ENCODE measurements around the gene IGSF3. TPM values are rescaled to one million over a fixed set of nuclear protein-coding genes. Genes with fewer than 3 reads are reported as not detected.

IGSF3 gene
- total and polyA plus RNA-seq, 10 of the 15 experiments (the other 5 are each of a cell fraction or from before 2014, with no cell fraction given) = 1.4 to 18.0 (median 9.6) TPM

DNA sequence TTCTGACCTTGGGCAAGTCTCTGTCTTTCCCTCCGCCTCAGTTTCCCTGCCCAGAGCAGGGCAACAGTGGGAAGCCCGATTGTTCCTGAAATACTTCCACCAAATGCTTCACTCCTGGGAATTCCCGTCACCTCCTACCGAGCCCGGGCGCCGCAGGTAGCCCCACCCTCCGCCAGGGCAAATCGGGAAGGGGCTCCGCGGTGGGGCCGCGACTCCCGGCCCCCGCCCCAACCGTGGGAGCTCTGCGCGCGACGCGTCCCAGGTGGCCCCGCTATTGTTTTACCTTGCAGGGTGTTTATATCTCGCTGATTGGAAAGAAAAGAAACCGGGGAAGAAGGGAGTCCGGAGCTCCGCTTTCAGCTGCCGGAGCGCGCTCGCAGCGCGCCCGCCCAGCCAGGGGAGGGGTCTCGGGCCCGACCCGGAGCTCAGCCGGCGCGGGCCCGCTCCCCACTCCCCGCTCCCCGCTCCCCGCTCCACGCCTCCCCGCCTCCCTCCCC lies 407 bp downstream of the IGSF3 start (continued):
- TF ChIP-seq, protein P1, sequence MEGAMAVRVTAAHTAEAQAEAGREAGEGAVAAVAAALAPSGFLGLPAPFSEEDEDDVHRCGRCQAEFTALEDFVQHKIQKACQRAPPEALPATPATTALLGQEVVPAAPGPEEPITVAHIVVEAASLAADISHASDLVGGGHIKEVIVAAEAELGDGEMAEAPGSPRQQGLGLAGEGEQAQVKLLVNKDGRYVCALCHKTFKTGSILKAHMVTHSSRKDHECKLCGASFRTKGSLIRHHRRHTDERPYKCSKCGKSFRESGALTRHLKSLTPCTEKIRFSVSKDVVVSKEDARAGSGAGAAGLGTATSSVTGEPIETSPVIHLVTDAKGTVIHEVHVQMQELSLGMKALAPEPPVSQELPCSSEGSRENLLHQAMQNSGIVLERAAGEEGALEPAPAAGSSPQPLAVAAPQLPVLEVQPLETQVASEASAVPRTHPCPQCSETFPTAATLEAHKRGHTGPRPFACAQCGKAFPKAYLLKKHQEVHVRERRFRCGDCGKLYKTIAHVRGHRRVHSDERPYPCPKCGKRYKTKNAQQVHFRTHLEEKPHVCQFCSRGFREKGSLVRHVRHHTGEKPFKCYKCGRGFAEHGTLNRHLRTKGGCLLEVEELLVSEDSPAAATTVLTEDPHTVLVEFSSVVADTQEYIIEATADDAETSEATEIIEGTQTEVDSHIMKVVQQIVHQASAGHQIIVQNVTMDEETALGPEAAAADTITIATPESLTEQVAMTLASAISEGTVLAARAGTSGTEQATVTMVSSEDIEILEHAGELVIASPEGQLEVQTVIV (IDR thresholded peaks at IDR 0.05; ENCODE audit: borderline replicate concordance, partially characterized antibody) = no peak
- TF ChIP-seq, protein P2, sequence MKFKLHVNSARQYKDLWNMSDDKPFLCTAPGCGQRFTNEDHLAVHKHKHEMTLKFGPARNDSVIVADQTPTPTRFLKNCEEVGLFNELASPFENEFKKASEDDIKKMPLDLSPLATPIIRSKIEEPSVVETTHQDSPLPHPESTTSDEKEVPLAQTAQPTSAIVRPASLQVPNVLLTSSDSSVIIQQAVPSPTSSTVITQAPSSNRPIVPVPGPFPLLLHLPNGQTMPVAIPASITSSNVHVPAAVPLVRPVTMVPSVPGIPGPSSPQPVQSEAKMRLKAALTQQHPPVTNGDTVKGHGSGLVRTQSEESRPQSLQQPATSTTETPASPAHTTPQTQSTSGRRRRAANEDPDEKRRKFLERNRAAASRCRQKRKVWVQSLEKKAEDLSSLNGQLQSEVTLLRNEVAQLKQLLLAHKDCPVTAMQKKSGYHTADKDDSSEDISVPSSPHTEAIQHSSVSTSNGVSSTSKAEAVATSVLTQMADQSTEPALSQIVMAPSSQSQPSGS (IDR thresholded peaks at IDR 0.05; ENCODE audit: low read length) = no peak
- TF ChIP-seq ZZZ3 (IDR thresholded peaks at IDR 0.05; ENCODE audit: control insufficient read depth, insufficient read length, low read depth) (no peak), DPF2 (IDR thresholded peaks at IDR 0.05) (no peak)

DNA sequence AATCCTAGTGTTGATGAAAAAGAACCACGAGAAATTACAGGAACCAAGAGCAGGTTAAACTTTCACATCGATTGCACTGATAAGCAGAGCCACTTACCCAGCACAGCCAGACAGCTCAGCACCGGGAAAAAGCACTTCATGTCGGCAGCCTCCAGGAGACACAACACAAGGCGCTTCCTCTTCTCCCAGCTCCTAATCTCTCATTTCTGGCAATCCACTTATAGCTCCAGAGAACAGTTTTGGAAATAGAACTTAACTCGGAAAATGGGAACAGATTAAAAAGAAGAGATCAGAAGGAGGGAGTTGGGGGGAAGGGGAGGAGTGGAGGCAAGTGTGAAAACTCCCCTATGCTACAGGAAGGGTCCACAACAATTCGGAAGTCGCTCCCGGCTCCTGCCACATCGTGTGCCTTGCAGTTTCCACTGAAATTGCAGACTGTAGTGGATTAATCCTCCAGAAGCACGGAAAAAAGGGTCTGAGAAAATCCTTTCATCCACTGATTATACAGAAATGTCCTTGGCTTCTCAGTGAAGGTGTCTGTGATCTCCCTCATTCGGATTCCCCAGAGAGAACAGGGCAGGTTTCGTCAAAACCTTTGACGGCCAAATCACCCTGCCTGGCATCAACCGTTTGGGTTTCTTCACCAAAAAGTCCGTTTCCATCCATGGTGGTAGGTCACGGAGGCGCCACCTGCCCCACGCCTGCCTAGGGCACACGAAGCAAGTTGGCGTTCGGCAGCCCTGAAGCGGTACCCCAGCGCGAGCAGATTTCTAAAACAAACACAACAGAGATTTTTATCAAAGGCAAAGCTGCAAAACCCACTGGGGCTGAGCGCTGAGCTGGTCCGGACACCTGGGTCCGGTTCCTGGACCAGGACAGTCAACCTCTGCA lies 1.1 kb downstream of the IGSF3 start:
- ChIA-PET SMC1A (ENCODE audit: uncharacterized antibody, unreplicated experiment) (interaction anchor here (0.7 to 2.4 kb wide), 7 partner anchors 13 to 514 kb away, joined by 3 to 8 read pairs (median 3); no protein-coding TSS in a partner anchor), CTCF (interaction anchor here (1.1 to 2.5 kb wide), 6 partner anchors 11 to 94 kb away, joined by 4 to 11 read pairs (median 5); no protein-coding TSS in a partner anchor), POLR2A (interaction anchor here (1.0 kb wide), 1 partner anchor 46 kb away, joined by 4 read pairs; no protein-coding TSS in a partner anchor), RAD21 (ENCODE audit: unreplicated experiment) (interaction anchor here (0.8 to 8.0 kb wide), 8 partner anchors 10 to 219 kb away, joined by 3 to 100 read pairs (median 3); partner anchors contain the start of gene CD58)
- DNase-seq (ENCODE audit: low read depth, low spot score) = no peak
- 21% methylated on average over 28 of the region's 28 CpGs for WGBS (ENCODE audit: insufficient coverage, insufficient replicate concordance, low lambda C conversion rate, missing lambda C conversion rate)
- Histone ChIP-seq H3K4me3 (peak overlapping the region; percentile 67; the same call in 1 of the 2 replicates), H3K36me3 (ENCODE audit: control insufficient read depth in 2 of 2, insufficient read depth in 2 of 2, low read length in 1 of 2) (no peaks in the 10 kb centered on the region), H3K27ac (ENCODE audit: control insufficient read depth, insufficient read depth) (no peak overlapping the region), H3K9ac (ENCODE audit: control insufficient read depth, insufficient read depth, low read length) (no peak overlapping the region), H3K9me3 (replicated peaks; ENCODE audit: control insufficient read depth, insufficient read depth, low read length) (no peaks in the 10 kb centered on the region), H2AFZ (ENCODE audit: control insufficient read depth, low read depth, low read length) (no peak overlapping the region), H4K20me1 (ENCODE audit: control insufficient read depth, insufficient read depth) (no peaks in the 10 kb centered on the region), H3K27me3 (replicated peaks in 1 of 2; ENCODE audit: control insufficient read depth in 2 of 2, insufficient read depth in 2 of 2, low read length in 1 of 2) (peaks cover 0 to 12% of the 10 kb centered on the region in 2 experiments; a peak in 2 of 4 replicates), H3K79me2 (ENCODE audit: control insufficient read depth, insufficient read depth, low read length) (no peaks in the 10 kb centered on the region), H3K4me2 (ENCODE audit: control insufficient read depth, insufficient read depth) (peak overlapping the region; percentile 48), H3K4me1 (ENCODE audit: control insufficient read depth, insufficient read depth, low read length) (no peaks in the 10 kb centered on the region)
- FAIRE-seq = no peak
- intact Hi-C loops (cut with micrococcal nuclease; ENCODE audit: unreplicated experiment) = no loop called here
- in situ Hi-C loops (cut with MboI) = no loop called here
- no TSS peak for BruUV-seq (replicated peaks)
- ATAC-seq = peak; percentile 38
- TF ChIP-seq JUNB (IDR thresholded peaks at IDR 0.05) = no peak
- TF ChIP-seq YY1 (IDR thresholded peaks at IDR 0.05; ENCODE audit: low read depth, low read length) = no peak
- no peak for TF ChIP-seq SMC3 (IDR thresholded peaks at IDR 0.05; ENCODE audit: borderline replicate concordance, low read length)
- TF ChIP-seq ZBED1 (IDR thresholded peaks at IDR 0.05; ENCODE audit: borderline replicate concordance) = no peak
- TF ChIP-seq GATAD2B (conservative IDR thresholded peaks at IDR 0.05; ENCODE audit: low read depth) = 0 out of 2 replicates have a peak, but pooled peaks have one; percentile 34
- no peak for TF ChIP-seq TARDBP (IDR thresholded peaks at IDR 0.05; ENCODE audit: borderline replicate concordance)
- TF ChIP-seq, protein P3, sequence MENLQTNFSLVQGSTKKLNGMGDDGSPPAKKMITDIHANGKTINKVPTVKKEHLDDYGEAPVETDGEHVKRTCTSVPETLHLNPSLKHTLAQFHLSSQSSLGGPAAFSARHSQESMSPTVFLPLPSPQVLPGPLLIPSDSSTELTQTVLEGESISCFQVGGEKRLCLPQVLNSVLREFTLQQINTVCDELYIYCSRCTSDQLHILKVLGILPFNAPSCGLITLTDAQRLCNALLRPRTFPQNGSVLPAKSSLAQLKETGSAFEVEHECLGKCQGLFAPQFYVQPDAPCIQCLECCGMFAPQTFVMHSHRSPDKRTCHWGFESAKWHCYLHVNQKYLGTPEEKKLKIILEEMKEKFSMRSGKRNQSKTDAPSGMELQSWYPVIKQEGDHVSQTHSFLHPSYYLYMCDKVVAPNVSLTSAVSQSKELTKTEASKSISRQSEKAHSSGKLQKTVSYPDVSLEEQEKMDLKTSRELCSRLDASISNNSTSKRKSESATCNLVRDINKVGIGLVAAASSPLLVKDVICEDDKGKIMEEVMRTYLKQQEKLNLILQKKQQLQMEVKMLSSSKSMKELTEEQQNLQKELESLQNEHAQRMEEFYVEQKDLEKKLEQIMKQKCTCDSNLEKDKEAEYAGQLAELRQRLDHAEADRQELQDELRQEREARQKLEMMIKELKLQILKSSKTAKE (IDR thresholded peaks at IDR 0.05; ENCODE audit: low read depth, poor library complexity, severe bottlenecking) = no peak
- TF ChIP-seq FOXK2 (IDR thresholded peaks at IDR 0.05) = no peak
- no peak for TF ChIP-seq ZNF384 (IDR thresholded peaks at IDR 0.05; ENCODE audit: borderline replicate concordance, low read depth, low read length)
- TF ChIP-seq RELA (IDR thresholded peaks at IDR 0.05; ENCODE audit: borderline replicate concordance, partially characterized antibody) = no peak
